Pons (tissue), 1 donor: ENCODE results near the gene FGD6.
"Not testable (repeated sequence)": the region's sequence is repeated elsewhere in the genome, so short reads cannot be mapped to it uniquely, and the experiment has no call there.

Experiments used
- DNase-seq: peaks from one replicate; pipeline ENCODE4 v3.0.0-alpha.2; 2016; ENCODE audit warnings: low spot score

Gene FGD6

GRCh38 chr12:95126076-95126475 is 91.2 kb downstream of the FGD6 start:
- DNase-seq, result no peak

GRCh38 chr12:95124106-95124505 is 93.2 kb downstream of the FGD6 start:
- DNase-seq, result no peak

GRCh38 chr12:95118788-95119179 is 98.5 kb downstream of the FGD6 start:
- DNase-seq, result no peak

GRCh38 chr12:95118138-95118787 is 99.0 kb downstream of the FGD6 start:
- no peak for DNase-seq

GRCh38 chr12:95117178-95117599 is 100.1 kb downstream of the FGD6 start:
- peak; percentile 91 for DNase-seq

- DNase-seq, result no peak
Observed at GRCh38 chr12:95116773-95117172, 100.5 kb downstream of the FGD6 start.

GRCh38 chr12:95116341-95116740 is 100.9 kb downstream of the FGD6 start:
- no peak for DNase-seq

- DNase-seq, result no peak
Observed at GRCh38 chr12:95115641-95116040, 101.6 kb downstream of the FGD6 start.

- DNase-seq, result no peak
Observed at GRCh38 chr12:95114766-95115405, 102.4 kb downstream of the FGD6 start.

GRCh38 chr12:95107362-95107761 is 109.9 kb downstream of the FGD6 start:
- no peak for DNase-seq

GRCh38 chr12:95105540-95105939 is 111.7 kb downstream of the FGD6 start:
- no peak for DNase-seq

- no peak for DNase-seq
Observed at GRCh38 chr12:95104919-95105452, 112.3 kb downstream of the FGD6 start.

GRCh38 chr12:95102916-95103671 is 114.2 kb downstream of the FGD6 start:
- no peak for DNase-seq

GRCh38 chr12:95101957-95102356 is 115.3 kb downstream of the FGD6 start:
- not testable (repeated sequence) for DNase-seq

GRCh38 chr12:95100264-95101190 is 116.7 kb downstream of the FGD6 start:
- no peak for DNase-seq

GRCh38 chr12:95099270-95099790 is 117.9 kb downstream of the FGD6 start:
- DNase-seq, result no peak

GRCh38 chr12:95096852-95097251 is 120.4 kb downstream of the FGD6 start:
- DNase-seq, result no peak

GRCh38 chr12:95096378-95096777 is 120.9 kb downstream of the FGD6 start:
- no peak for DNase-seq

- not testable (repeated sequence) for DNase-seq
Observed at GRCh38 chr12:95095866-95096265, 121.4 kb downstream of the FGD6 start.

- no peak for DNase-seq
Observed at GRCh38 chr12:95089462-95089861, 127.8 kb downstream of the FGD6 start.

GRCh38 chr12:95088379-95088778 is 128.9 kb downstream of the FGD6 start:
- no peak for DNase-seq

GRCh38 chr12:95085612-95086011 is 131.7 kb downstream of the FGD6 start:
- DNase-seq, result no peak
